ENCODE measurements around the gene FMNL2. TPM values are rescaled to one million over a fixed set of nuclear protein-coding genes. Genes with fewer than 3 reads are reported as not detected.
A peak's percentile ranks its signal among the peaks of the same experiment; 100 is the strongest.

The FMNL2 gene
- total and polyA plus RNA-seq, 2 of the 4 experiments (the other 2 are of a cell fraction), result 10.9 to 11.4 TPM

- intact Hi-C loops (cut with micrococcal nuclease) (loop anchor here (10.0 kb wide), 1 partner anchor 74 kb away; no protein-coding TSS in a partner anchor), dilution Hi-C loops (cut with HindIII; ENCODE audit: low sequenced_read_pairs, unreplicated experiment) (no loop called here), in situ Hi-C loops (cut with MboI; ENCODE audit: low sequenced_read_pairs) (no loop called here)
- Histone ChIP-seq H3K79me1 (ENCODE audit: low read depth in 1 of 2, low read length in 2 of 2) (peaks cover 0 to 9% of the 10 kb centered on the region in 2 experiments; a peak in 2 of 4 replicates), H2BK15ac (ENCODE audit: low read depth, low read length) (no peak overlapping the region), H3K4me1 (ENCODE audit: control insufficient read depth, insufficient read depth, low read length) (peaks cover 10% of the 10 kb centered on the region; the same call in 1 of the 2 replicates), H3K4ac (ENCODE audit: low read depth, low read length) (no peak overlapping the region), H4K8ac (ENCODE audit: low read depth in 2 of 2, low read length in 2 of 2) (no peak overlapping the region), H3K36me3 (ENCODE audit: control insufficient read depth, insufficient read depth, low read length) (no peaks in the 10 kb centered on the region), H3K9ac (ENCODE audit: low read depth, low read length) (no peak overlapping the region), H3K27ac (ENCODE audit: insufficient read depth, low read length) (no peak overlapping the region), H3K9me1 (ENCODE audit: insufficient read depth, low read length) (peaks cover 5% of the 10 kb centered on the region; the same call in 1 of the 2 replicates), H2BK5ac (ENCODE audit: low read depth, low read length, poor library complexity, severe bottlenecking) (no peak overlapping the region), H3K4me2 (ENCODE audit: low read depth, low read length) (no peak overlapping the region), H2BK20ac (ENCODE audit: low read depth, low read length) (no peak overlapping the region), H3K9me3 (ENCODE audit: control insufficient read depth, insufficient read depth, low read length) (no peaks in the 10 kb centered on the region), H3K14ac (replicated peaks; ENCODE audit: low read depth, low read length) (no peak overlapping the region), H4K20me1 (ENCODE audit: insufficient read depth, low read length) (no peaks in the 10 kb centered on the region), H4K91ac (ENCODE audit: insufficient read depth, low read depth, low read length) (no peak overlapping the region), H2BK120ac (ENCODE audit: low read depth, low read length) (no peak overlapping the region), H2AK5ac (ENCODE audit: low read depth, low read length) (no peak overlapping the region), H4K5ac (ENCODE audit: low read depth, low read length) (no peak overlapping the region), H3K27me3 (ENCODE audit: control insufficient read depth, insufficient read depth, low read length) (no peaks in the 10 kb centered on the region), H2AFZ (replicated peaks; ENCODE audit: low read length, poor library complexity) (no peak overlapping the region), H2AK9ac (replicated peaks; ENCODE audit: low read depth, low read length, poor library complexity) (no peak overlapping the region), H3K4me3 (ENCODE audit: insufficient read depth, low read depth, low read length) (no peak overlapping the region), H3K18ac (ENCODE audit: low read depth, low read length) (no peak overlapping the region), H3K56ac (ENCODE audit: extremely low read depth, insufficient read depth, low read length) (no peak overlapping the region), H3K23ac (ENCODE audit: low read depth, low read length) (no peak overlapping the region)
- peak; percentile 37 for DNase-seq
- ATAC-seq (ENCODE audit: low read depth), result no peak
- TF ChIP-seq RFX5 (IDR thresholded peaks at IDR 0.05; ENCODE audit: low read depth, low read length), result no peak
- WGBS, 2 experiments (ENCODE audit: extremely low coverage in 2 of 2, insufficient read length in 1 of 2), result 0% methylated on average over 1 of the region's 2 CpGs; no CpG with 5 or more reads in 1 of the 2 experiments
- BruUV-seq (replicated peaks), result no TSS peak
- ChIA-PET CTCF (no interaction called here), POLR2A (ENCODE audit: unreplicated experiment) (interaction anchor here (0.6 kb wide), 1 partner anchor 215 kb away, joined by 3 read pairs; the partner anchor contains the start of gene FMNL2)
These were observed 215.4 kb downstream of the FMNL2 start for GRCh38 chr2:152550386-152550785.

Data from IMR-90 (cell line).